HepG2 (cell line): ENCODE data around the gene TFEB. TPM values are rescaled to one million over a fixed set of nuclear protein-coding genes. Genes with fewer than 3 reads are reported as not detected.

Experiments
- ATAC-seq: fragments of 200-7000 bp; cut with Tn5 transposase; 3 replicates; pipeline ENCODE4 v1.9.1; 2020; ENCODE audit warnings: mild to moderate bottlenecking, moderate library complexity
- BruUV-seq: library from RNA; stranded (reverse); fragments of 400-500 nt; replicated peaks from 2 replicates; lab custom pipeline; 2021; lab: Mats Ljungman, UMichigan
- CTCF ChIA-PET: fragments of 300-600 bp; formaldehyde crosslinking; extraction: SDS; loops from one replicate; lab custom pipeline; 2021; ENCODE audit warnings: low total read pairs, inconsistent platforms, low intra/inter-chr PET ratio; lab: Yijun Ruan, JAX
- POLR2A ChIA-PET: fragments of 350-600 bp; sonication (Branson Sonifier 250); formaldehyde crosslinking; loops from one replicate; lab custom pipeline; 2020; ENCODE audit warnings: antibody characterized with exemption, inconsistent platforms; lab: Yijun Ruan, JAX
- DNase-seq: peaks from one replicate; pipeline ENCODE4 v3.0.0-alpha.2; 2015; ENCODE audit warnings: low spot score
- FAIRE-seq: peaks from 3 replicates; lab custom pipeline; 2011; peaks lifted over from hg19 to GRCh38; lab: Jason Lieb, UNC
- H2AFZ ChIP-seq: one replicate; pipeline ENCODE4 v1.6.1; 2011; ENCODE audit warnings: low read length, inconsistent platforms
- H3K27ac ChIP-seq: fragments of 300-600 bp; 3 replicates; pipeline ENCODE4 v1.8.0; 2011; ENCODE audit warnings: mixed run types, mild to moderate bottlenecking, mixed read lengths, low read length, inconsistent platforms; ENCODE audit not compliant: insufficient read depth; ENCODE audit errors: extremely low read length
- H3K27me3 ChIP-seq, 2 experiments: fragments of 200-600 bp in 1 of 2; 2 replicates in 1 of 2; 3 replicates in 1 of 2; pipeline versions ENCODE4 v1.6.0 to v1.8.0; 2011; ENCODE audit warnings: low read length in 2 of 2, mild to moderate bottlenecking in 2 of 2, moderate library complexity in 2 of 2, inconsistent platforms in 1 of 2; ENCODE audit not compliant: insufficient read depth in 2 of 2, control insufficient read depth in 1 of 2
- H3K36me3 ChIP-seq, 2 experiments: fragments of 200-600 bp in 1 of 2; replicated peaks in 1 of 2; 2 replicates in 1 of 2; 3 replicates in 1 of 2; pipeline versions ENCODE4 v1.5.1 to v1.8.0; 2011; ENCODE audit warnings: low read length in 2 of 2, inconsistent platforms in 1 of 2; ENCODE audit not compliant: insufficient read depth in 2 of 2, control insufficient read depth in 1 of 2
- H3K4me1 ChIP-seq: 2 replicates; pipeline ENCODE4 v1.5.1; 2012; ENCODE audit warnings: low read length, inconsistent platforms; ENCODE audit not compliant: insufficient read depth
- H3K4me2 ChIP-seq: 2 replicates; pipeline ENCODE4 v1.6.0; 2011; ENCODE audit warnings: low read depth, low read length, inconsistent platforms
- H3K4me3 ChIP-seq, 3 experiments: fragments of 200-600 bp in 1 of 3; sonication (generic), shearing (Covaris generic) in 1 of 3; replicated peaks in 1 of 3; 2 replicates each; pipeline ENCODE4 v1.5.1; 2011 to 2016; ENCODE audit warnings: low read length in 3 of 3, inconsistent platforms in 2 of 3, low read depth in 2 of 3, mild to moderate bottlenecking in 2 of 3, control low read depth in 1 of 3, mixed read lengths in 1 of 3; ENCODE audit not compliant: insufficient read depth in 1 of 3
- H3K79me2 ChIP-seq: one replicate; pipeline ENCODE4 v1.6.1; 2011; ENCODE audit warnings: low read length, inconsistent platforms; ENCODE audit not compliant: insufficient read depth
- H3K9ac ChIP-seq: 2 replicates; pipeline ENCODE4 v1.6.0; 2011; ENCODE audit warnings: mild to moderate bottlenecking, low read depth, low read length, inconsistent platforms; ENCODE audit not compliant: insufficient read depth
- H3K9me3 ChIP-seq: 2 replicates; pipeline ENCODE4 v1.5.1; 2012; ENCODE audit warnings: mild to moderate bottlenecking, low read length
- H4K20me1 ChIP-seq: 2 replicates; pipeline ENCODE4 v1.6.0; 2011; ENCODE audit warnings: inconsistent platforms, mild to moderate bottlenecking, low read length, moderate library complexity; ENCODE audit not compliant: insufficient read depth
- E2F1 ChIP-seq: sonication (generic); formaldehyde crosslinking; IDR thresholded peaks from 2 replicates; pipeline ENCODE4 v1.5.0; 2020; ENCODE audit warnings: missing genetic modification reagents
- RBFOX2 ChIP-seq: fragments of 200-400 bp; formaldehyde crosslinking; IDR thresholded peaks from 2 replicates; pipeline ENCODE4 v1.6.1; 2017; ENCODE audit warnings: low read depth, mild to moderate bottlenecking, low read length
- SP140L ChIP-seq: sonication (generic); formaldehyde crosslinking; IDR thresholded peaks from 2 replicates; pipeline ENCODE4 v1.4.0; 2020; ENCODE audit warnings: missing genetic modification reagents, borderline replicate concordance
- ZNF331 ChIP-seq: sonication (generic); formaldehyde crosslinking; IDR thresholded peaks from 2 replicates; pipeline ENCODE4 v1.4.0; 2020; ENCODE audit warnings: missing genetic modification reagents
- ZNF703 ChIP-seq: sonication (generic); formaldehyde crosslinking; IDR thresholded peaks from 2 replicates; pipeline ENCODE4 v1.5.1; 2020; ENCODE audit warnings: missing genetic modification reagents, mild to moderate bottlenecking, moderate library complexity, borderline replicate concordance
- WGBS: methylation state at CpG from one replicate; pipeline ENCODE4 v1.1.6; 2017; ENCODE audit warnings: low lambda C conversion rate; 5-methylcytosine and 5-hydroxymethylcytosine counted together
- in situ Hi-C: cut with HindIII; loops from 2 replicates; pipeline ENCODE4 v1.10.0; 2017; ENCODE audit warnings: low pct_unique_long_range_greater_than_20kb; ENCODE audit not compliant: extremely low pct_ligation_motif_present
- intact Hi-C: fragments of 100-400 bp; cut with micrococcal nuclease; formaldehyde crosslinking; loops from one replicate; pipeline ENCODE4 v1.10.0; 2022; ENCODE audit not compliant: unreplicated experiment
- polyA plus RNA-seq, 8 experiments: library from polyadenylated mRNA; depleted of rRNA in 3 of 8; stranded (reverse) in 7 of 8; unstranded in 1 of 8; fragments of >200 nt; fragmentation: Illumina TruSeq in 4 of 8; extraction: Trizol in 4 of 8; gene quantifications; 2 replicates each; pipeline versions ENCODE4 v1.2.1 to v1.2.3, GENCODE V29; 2011 to 2016; ENCODE audit warnings: low read depth in 4 of 8, missing spikeins in 1 of 8, mixed read lengths in 1 of 8; ENCODE audit not compliant: insufficient read depth in 1 of 8
- total RNA-seq, 5 experiments: library from RNA; depleted of rRNA; stranded (reverse); fragments of >200 nt; fragmentation: Illumina TruSeq; extraction: Trizol; gene quantifications; 2 replicates each; pipeline ENCODE4 v1.2.3, GENCODE V29; 2016; ENCODE audit warnings: low read depth in 1 of 5

The TFEB gene
- total and polyA plus RNA-seq, 2 of the 13 experiments (the other 11 are each of a cell fraction or from before 2014, with no cell fraction given): 13.3 to 18.7 TPM

- TF ChIP-seq ZNF703 (CRISPR knock-in tag): no peak
Measured at GRCh38 chr6:41739041-41739440, 3.6 kb upstream of the TFEB start (continued).

GRCh38 chr6:41737591-41738130, 2.3 kb upstream of the TFEB start:
- in situ Hi-C loops: loop anchor here (5.0 kb wide), 1 partner anchor 40 kb away; the partner anchor contains the start of gene FRS3
- H4K20me1 ChIP-seq: no peaks in the 10 kb centered on the region
- ChIA-PET CTCF (no interaction called here), POLR2A (interaction anchor here (3.1 to 10.4 kb wide), 2 partner anchors 10 to 31 kb away, joined by 30 to 112 read pairs; partner anchors contain the start of gene PGC)
- no peaks in the 10 kb centered on the region for H3K36me3 ChIP-seq
- H3K79me2 ChIP-seq: no peaks in the 10 kb centered on the region
- H3K27ac ChIP-seq: no peak overlapping the region
- no TSS peak for BruUV-seq
- ATAC-seq (no peak), DNase-seq (no peak), FAIRE-seq (no peak)
- H3K27me3 ChIP-seq: no peaks in the 10 kb centered on the region; a peak in 1 of 5 replicates
- TF ChIP-seq E2F1 (CRISPR knock-in tag) (no peak), SP140L (CRISPR knock-in tag) (no peak), RBFOX2 (peak; percentile 32), ZNF331 (CRISPR knock-in tag) (no peak)
- H2AFZ ChIP-seq: no peak overlapping the region
- H3K9me3 ChIP-seq: no peaks in the 10 kb centered on the region
- H3K9ac ChIP-seq: no peak overlapping the region
- H3K4me3 ChIP-seq: no peak overlapping the region
- peaks cover 78% of the 10 kb centered on the region for H3K4me1 ChIP-seq
- no peak overlapping the region for H3K4me2 ChIP-seq
- intact Hi-C loops: no loop called here
- WGBS: 93% methylated on average over 6 of the region's 6 CpGs
